ENCODE data around the gene SLC25A30. TPM values are rescaled to one million over a fixed set of nuclear protein-coding genes. Genes with fewer than 3 reads are reported as not detected.

SLC25A30 gene
- total and polyA plus RNA-seq, 9 of the 15 experiments (the other 6 are each of a cell fraction or from before 2014, with no cell fraction given): 1.1 to 11.1 (median 5.6) TPM

GRCh38 chr13:45356966-45357672, 61.1 kb downstream of the SLC25A30 start (continued):
- no peak for TF ChIP-seq FOXA1 (IDR thresholded peaks at IDR 0.05; ENCODE audit: borderline replicate concordance)
- no peak for TF ChIP-seq HOMEZ (CRISPR knock-in tag; IDR thresholded peaks at IDR 0.05)
- TF ChIP-seq NFE2 (IDR thresholded peaks at IDR 0.05; ENCODE audit: low read depth): no peak
- no peak for TF ChIP-seq RBFOX2 (IDR thresholded peaks at IDR 0.05; ENCODE audit: low read depth, low read length)
- TF ChIP-seq ZKSCAN8 (CRISPR knock-in tag; IDR thresholded peaks at IDR 0.05): no peak
- no peak for TF ChIP-seq ZBTB11 (CRISPR knock-in tag; IDR thresholded peaks at IDR 0.05)
- TF ChIP-seq SMARCE1 (IDR thresholded peaks at IDR 0.05): no peak

All from K562 (cell line).